GM12878 (cell line): ENCODE data around the gene LAP3. TPM values are rescaled to one million over a fixed set of nuclear protein-coding genes. Genes with fewer than 3 reads are reported as not detected.

Experiments
- ATAC-seq: fragments of 200-7000 bp; cut with Tn5 transposase; 3 replicates; pipeline ENCODE4 v1.9.1; 2020; ENCODE audit warnings: mild to moderate bottlenecking, moderate library complexity
- BruUV-seq: library from RNA; stranded (reverse); fragments of 400-500 nt; replicated peaks from 2 replicates; lab custom pipeline; 2021; lab: Mats Ljungman, UMichigan
- CTCF ChIA-PET: fragments of 300-600 bp; sonication (Branson Sonifier 250); formaldehyde crosslinking; extraction: SDS; loops from one replicate; lab custom pipeline; 2021; ENCODE audit warnings: inconsistent platforms; lab: Yijun Ruan, JAX
- POLR2A ChIA-PET: fragments of 350-600 bp; formaldehyde crosslinking; extraction: SDS; loops from one replicate; lab custom pipeline; 2021; ENCODE audit warnings: inconsistent platforms; lab: Charles Lee
- RAD21 ChIA-PET: fragments of 300-600 bp; sonication (Branson Sonifier 250); formaldehyde crosslinking; loops from one replicate; lab custom pipeline; 2023; ENCODE audit warnings: antibody characterized with exemption; ENCODE audit not compliant: unreplicated experiment; lab: Charles Lee
- SMC1A ChIA-PET: fragments of 300-600 bp; sonication (Branson Sonifier 250); formaldehyde crosslinking; loops from one replicate; lab custom pipeline; 2023; ENCODE audit not compliant: unreplicated experiment, uncharacterized antibody; lab: Charles Lee
- DNase-seq: peaks from one replicate; pipeline ENCODE4 v3.0.0-alpha.2; 2011; ENCODE audit warnings: low read depth, low spot score
- FAIRE-seq: peaks from 3 replicates; lab custom pipeline; 2011; peaks lifted over from hg19 to GRCh38; lab: Jason Lieb, UNC
- H2AFZ ChIP-seq: 2 replicates; pipeline ENCODE4 v1.6.0; 2011; ENCODE audit warnings: low read depth, low read length, control low read depth; ENCODE audit not compliant: control insufficient read depth
- H3K27ac ChIP-seq: 2 replicates; pipeline ENCODE4 v1.5.1; 2011; ENCODE audit warnings: control low read depth; ENCODE audit not compliant: control insufficient read depth, insufficient read depth
- H3K27me3 ChIP-seq, 2 experiments: replicated peaks in 1 of 2; 2 replicates each; pipeline versions ENCODE4 v1.6.0 to v1.6.1; 2011; ENCODE audit warnings: low read length in 1 of 2; ENCODE audit not compliant: control insufficient read depth in 2 of 2, insufficient read depth in 2 of 2
- H3K36me3 ChIP-seq, 2 experiments: 2 replicates each; pipeline ENCODE4 v1.5.1; 2011; ENCODE audit warnings: low read length in 1 of 2; ENCODE audit not compliant: control insufficient read depth in 2 of 2, insufficient read depth in 2 of 2
- H3K4me1 ChIP-seq: 2 replicates; pipeline ENCODE4 v1.6.1; 2011; ENCODE audit warnings: mild to moderate bottlenecking, low read length, moderate library complexity, mixed read lengths; ENCODE audit not compliant: control insufficient read depth, insufficient read depth
- H3K4me2 ChIP-seq: 2 replicates; pipeline ENCODE4 v1.6.0; 2011; ENCODE audit warnings: control low read depth; ENCODE audit not compliant: control insufficient read depth, insufficient read depth
- H3K4me3 ChIP-seq: fragments of 200-600 bp; sonication (generic); 2 replicates; pipeline ENCODE4 v1.5.1; 2016
- H3K79me2 ChIP-seq: 2 replicates; pipeline ENCODE4 v1.6.0; 2011; ENCODE audit warnings: low read length; ENCODE audit not compliant: control insufficient read depth, insufficient read depth
- H3K9ac ChIP-seq: 2 replicates; pipeline ENCODE4 v1.8.0; 2011; ENCODE audit warnings: low read length, control low read depth, mixed read lengths; ENCODE audit not compliant: control insufficient read depth, insufficient read depth
- H3K9me3 ChIP-seq: replicated peaks from 3 replicates; pipeline ENCODE4 v1.5.1; 2011; ENCODE audit warnings: mild to moderate bottlenecking, low read length; ENCODE audit not compliant: control insufficient read depth, insufficient read depth
- H4K20me1 ChIP-seq: 2 replicates; pipeline ENCODE4 v1.6.0; 2011; ENCODE audit not compliant: control insufficient read depth, insufficient read depth
- BACH1 ChIP-seq: fragments of 450-650 bp; IDR thresholded peaks from 2 replicates; pipeline ENCODE4 v1.6.1; 2017; ENCODE audit warnings: mild to moderate bottlenecking, borderline replicate concordance
- CREM ChIP-seq: IDR thresholded peaks from 2 replicates; pipeline ENCODE4 v1.6.1; 2014; ENCODE audit warnings: antibody characterized with exemption, low read depth
- ETV6 ChIP-seq, 2 experiments: fragments of 450-650 bp in 1 of 2; IDR thresholded peaks in 1 of 2; conservative IDR thresholded peaks in 1 of 2; 2 replicates each; pipeline ENCODE4 v1.6.1; 2014; ENCODE audit warnings: antibody characterized with exemption in 1 of 2, borderline replicate concordance in 1 of 2, low read depth in 1 of 2, mild to moderate bottlenecking in 1 of 2, moderate library complexity in 1 of 2
- HDAC2 ChIP-seq: fragments of 200-600 bp; sonication (generic); IDR thresholded peaks from 2 replicates; pipeline ENCODE4 v1.6.1; 2017
- HDGF ChIP-seq: fragments of 450-650 bp; IDR thresholded peaks from 2 replicates; pipeline ENCODE4 v1.6.1; 2016; ENCODE audit warnings: antibody characterized with exemption
- IKZF2 ChIP-seq, 2 experiments: fragments of 450-650 bp; IDR thresholded peaks; 2 replicates each; pipeline ENCODE4 v1.6.1; 2017; ENCODE audit warnings: mild to moderate bottlenecking in 2 of 2, moderate library complexity in 2 of 2
- MEF2A ChIP-seq: IDR thresholded peaks from 2 replicates; pipeline ENCODE4 v1.6.1; 2011; ENCODE audit warnings: low read depth, mild to moderate bottlenecking, low read length, moderate library complexity; ENCODE audit not compliant: insufficient read depth
- MTA2 ChIP-seq: fragments of 450-650 bp; IDR thresholded peaks from 2 replicates; pipeline ENCODE4 v1.6.1; 2016; ENCODE audit warnings: low read depth, mild to moderate bottlenecking, moderate library complexity
- MYC ChIP-seq: IDR thresholded peaks from 2 replicates; pipeline ENCODE4 v1.6.1; 2011; ENCODE audit warnings: mild to moderate bottlenecking, low read length, moderate library complexity, inconsistent platforms; ENCODE audit not compliant: insufficient read depth, insufficient replicate concordance, insufficient read length, severe bottlenecking
- NR2C1 ChIP-seq: fragments of 450-650 bp; IDR thresholded peaks from 2 replicates; pipeline ENCODE4 v1.6.1; 2017; ENCODE audit warnings: antibody characterized with exemption, mild to moderate bottlenecking, moderate library complexity
- RBBP5 ChIP-seq: fragments of 200-600 bp; sonication (generic); conservative IDR thresholded peaks from 2 replicates; pipeline ENCODE4 v1.6.1; 2016
- STAT1 ChIP-seq: fragments of 450-650 bp; conservative IDR thresholded peaks from 2 replicates; pipeline ENCODE4 v1.6.1; 2014; ENCODE audit warnings: antibody characterized with exemption, mild to moderate bottlenecking
- SUZ12 ChIP-seq: fragments of 200-600 bp; sonication (generic); IDR thresholded peaks from one replicate; pipeline ENCODE4 v1.6.1; 2018; ENCODE audit warnings: antibody characterized with exemption, mild to moderate bottlenecking; ENCODE audit not compliant: unreplicated experiment
- TCF12 ChIP-seq: IDR thresholded peaks from 2 replicates; pipeline ENCODE4 v1.6.1; 2011; ENCODE audit warnings: low read depth, mild to moderate bottlenecking, low read length
- TCF3 ChIP-seq: IDR thresholded peaks from 2 replicates; pipeline ENCODE4 v1.6.1; 2012; ENCODE audit warnings: low read depth, mild to moderate bottlenecking, low read length, borderline replicate concordance; ENCODE audit not compliant: insufficient read depth
- ZNF274 ChIP-seq: IDR thresholded peaks from one replicate; pipeline ENCODE4 v1.8.0; 2011; ENCODE audit not compliant: insufficient read length, insufficient read depth
- ZZZ3 ChIP-seq: IDR thresholded peaks from 2 replicates; pipeline ENCODE4 v1.6.1; 2011; ENCODE audit warnings: low read depth; ENCODE audit not compliant: control insufficient read depth, insufficient read length
- WGBS: methylation state at CpG from one replicate; pipeline ENCODE4 v1.1.6; 2016; ENCODE audit warnings: low lambda C conversion rate; ENCODE audit not compliant: insufficient replicate concordance, insufficient coverage; ENCODE audit errors: missing lambda C conversion rate; 5-methylcytosine and 5-hydroxymethylcytosine counted together
- in situ Hi-C: fragments of 300-500 bp; cut with MboI; formaldehyde crosslinking; loops from 9 replicates; pipeline ENCODE4 v1.14.3; 2018; ENCODE audit warnings: mixed read lengths
- intact Hi-C: fragments of 100-400 bp; cut with micrococcal nuclease; formaldehyde crosslinking; loops from one replicate; pipeline ENCODE4 v1.14.2; 2022; ENCODE audit not compliant: unreplicated experiment
- polyA plus RNA-seq, 11 experiments: library from polyadenylated mRNA; depleted of rRNA in 4 of 11; unstranded in 6 of 11; stranded (reverse) in 5 of 11; fragments of >200 nt; fragmentation: Nextera tagmentation in 4 of 11; fragmentation: Illumina TruSeq in 1 of 11; extraction: Ambion mirVana in 4 of 11; extraction: Trizol in 1 of 11; gene quantifications; 1 replicate in 1 of 11; 2 replicates in 10 of 11; pipeline versions ENCODE4 v1.2.1 to v1.2.3, GENCODE V29; 2011 to 2016; ENCODE audit warnings: inconsistent platforms in 2 of 11, missing spikeins in 2 of 11, low read depth in 1 of 11
- total RNA-seq, 4 experiments: library from RNA; depleted of rRNA in 3 of 4; stranded (reverse); fragments of >200 nt in 3 of 4; fragmentation: Illumina TruSeq in 1 of 4; extraction: Trizol in 1 of 4; gene quantifications; 2 replicates each; pipeline versions ENCODE4 v1.2.1 to v1.2.3, GENCODE V29; 2013 to 2021
- TF ChIP-seq, protein P1 (sequence below): IDR thresholded peaks from 2 replicates; pipeline ENCODE4 v1.6.1; 2011; ENCODE audit warnings: borderline replicate concordance, low read depth, mild to moderate bottlenecking, moderate library complexity, mixed read lengths, low read length; ENCODE audit not compliant: insufficient read depth; ENCODE audit errors: extremely low read length
- TF ChIP-seq, protein P2 (sequence below): IDR thresholded peaks from 2 replicates; pipeline ENCODE4 v1.6.1; 2012; ENCODE audit warnings: low read depth, low read length, improper control_type of control experiment
- TF ChIP-seq, protein P3 (sequence below): fragments of 150-350 bp; IDR thresholded peaks from 2 replicates; pipeline ENCODE4 v1.6.1; 2016; ENCODE audit warnings: low read depth, low read length

The LAP3 gene
- total and polyA plus RNA-seq, 10 of the 15 experiments (the other 5 are each of a cell fraction or from before 2014, with no cell fraction given), result 134 to 249 (median 204) TPM

DNA sequence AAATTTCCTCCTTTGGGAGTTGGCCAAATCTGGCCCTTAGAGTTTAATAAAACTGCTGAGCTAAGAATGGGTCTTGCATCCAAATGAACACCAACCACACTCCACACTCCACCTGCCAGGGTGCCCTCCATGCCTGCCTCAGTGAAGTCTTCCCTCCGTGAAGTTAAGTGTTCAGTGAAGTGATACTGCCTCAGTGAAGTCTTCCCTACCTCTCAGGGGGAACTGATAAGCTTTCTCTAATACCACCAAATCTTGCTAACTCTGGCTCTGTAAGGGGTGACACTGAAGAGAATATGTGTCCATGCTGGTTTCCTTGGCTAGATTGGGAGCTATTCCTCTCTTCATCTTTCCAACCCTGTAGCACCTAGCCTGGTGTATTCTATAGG is 65.4 kb downstream of the LAP3 start (continued):
- TF ChIP-seq BACH1 (no peak), CREM (no peak), NR2C1 (no peak), SUZ12 (no peak), STAT1 (no peak)
- TF ChIP-seq, all 136 proteins: peak for 0

DNA sequence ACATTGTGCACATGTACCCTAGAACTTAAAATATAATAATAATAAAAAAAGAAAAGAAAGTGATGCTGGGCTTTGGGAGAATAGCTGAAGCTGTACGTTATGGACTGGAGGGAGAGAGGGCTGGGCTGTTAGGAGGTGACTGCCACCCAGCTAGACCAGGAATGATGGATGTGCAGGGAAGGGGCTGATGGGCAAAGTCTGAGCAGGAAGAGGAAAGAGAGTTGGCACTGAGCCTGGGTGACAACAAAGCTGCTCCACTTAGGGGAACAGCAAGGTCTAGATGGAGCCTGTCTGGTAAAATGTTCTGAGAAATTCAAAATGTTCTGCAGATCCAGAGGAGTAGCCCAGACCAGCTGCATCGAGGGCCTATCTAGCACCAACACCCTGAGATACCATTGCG is 69.7 kb downstream of the LAP3 start:
- Histone ChIP-seq H3K4me1 (no peaks in the 10 kb centered on the region), H3K9me3 (no peaks in the 10 kb centered on the region; the same call in 2 of the 3 replicates), H2AFZ (no peak overlapping the region), H4K20me1 (no peaks in the 10 kb centered on the region), H3K4me2 (no peak overlapping the region), H3K27me3 (no peaks in the 10 kb centered on the region), H3K36me3 (no peaks in the 10 kb centered on the region), H3K9ac (no peak overlapping the region), H3K79me2 (no peaks in the 10 kb centered on the region), H3K27ac (no peak overlapping the region), H3K4me3 (no peak overlapping the region)
- 64% methylated on average over 3 of the region's 3 CpGs for WGBS
- RAD21 ChIA-PET, result no interaction called here
- FAIRE-seq (no peak), ATAC-seq (no peak), DNase-seq (no peak)
- BruUV-seq, result no TSS peak
- SMC1A ChIA-PET, result interaction anchor here (1.2 kb wide), 1 partner anchor 98 kb away, joined by 3 read pairs; no protein-coding TSS in a partner anchor
- in situ Hi-C loops, result no loop called here
- CTCF ChIA-PET, result interaction anchor here (0.8 kb wide), 1 partner anchor 11 kb away, joined by 3 read pairs; no protein-coding TSS in a partner anchor
- POLR2A ChIA-PET, result no interaction called here
- intact Hi-C loops, result no loop called here
- TF ChIP-seq MTA2 (no peak), SUZ12 (no peak), IKZF2 (IDR thresholded peaks at IDR 0.05) (no peak), MEF2A (no peak), ZNF274 (no peak), TCF12 (no peak), MYC (no peak), TCF3 (no peak), HDGF (no peak), ZZZ3 (no peak), ETV6 (conservative IDR thresholded peaks at IDR 0.05 in 1 of 2, IDR thresholded peaks at IDR 0.05 in 1 of 2; ENCODE audit: borderline replicate concordance in 1 of 2, low read depth in 1 of 2) (no peak), HDAC2 (no peak), RBBP5 (no peak)
- TF ChIP-seq, protein P1, sequence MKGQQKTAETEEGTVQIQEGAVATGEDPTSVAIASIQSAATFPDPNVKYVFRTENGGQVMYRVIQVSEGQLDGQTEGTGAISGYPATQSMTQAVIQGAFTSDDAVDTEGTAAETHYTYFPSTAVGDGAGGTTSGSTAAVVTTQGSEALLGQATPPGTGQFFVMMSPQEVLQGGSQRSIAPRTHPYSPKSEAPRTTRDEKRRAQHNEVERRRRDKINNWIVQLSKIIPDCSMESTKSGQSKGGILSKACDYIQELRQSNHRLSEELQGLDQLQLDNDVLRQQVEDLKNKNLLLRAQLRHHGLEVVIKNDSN, result no peak
- TF ChIP-seq, protein P2, sequence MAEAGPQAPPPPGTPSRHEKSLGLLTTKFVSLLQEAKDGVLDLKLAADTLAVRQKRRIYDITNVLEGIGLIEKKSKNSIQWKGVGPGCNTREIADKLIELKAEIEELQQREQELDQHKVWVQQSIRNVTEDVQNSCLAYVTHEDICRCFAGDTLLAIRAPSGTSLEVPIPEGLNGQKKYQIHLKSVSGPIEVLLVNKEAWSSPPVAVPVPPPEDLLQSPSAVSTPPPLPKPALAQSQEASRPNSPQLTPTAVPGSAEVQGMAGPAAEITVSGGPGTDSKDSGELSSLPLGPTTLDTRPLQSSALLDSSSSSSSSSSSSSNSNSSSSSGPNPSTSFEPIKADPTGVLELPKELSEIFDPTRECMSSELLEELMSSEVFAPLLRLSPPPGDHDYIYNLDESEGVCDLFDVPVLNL, result no peak
- TF ChIP-seq, protein P3, sequence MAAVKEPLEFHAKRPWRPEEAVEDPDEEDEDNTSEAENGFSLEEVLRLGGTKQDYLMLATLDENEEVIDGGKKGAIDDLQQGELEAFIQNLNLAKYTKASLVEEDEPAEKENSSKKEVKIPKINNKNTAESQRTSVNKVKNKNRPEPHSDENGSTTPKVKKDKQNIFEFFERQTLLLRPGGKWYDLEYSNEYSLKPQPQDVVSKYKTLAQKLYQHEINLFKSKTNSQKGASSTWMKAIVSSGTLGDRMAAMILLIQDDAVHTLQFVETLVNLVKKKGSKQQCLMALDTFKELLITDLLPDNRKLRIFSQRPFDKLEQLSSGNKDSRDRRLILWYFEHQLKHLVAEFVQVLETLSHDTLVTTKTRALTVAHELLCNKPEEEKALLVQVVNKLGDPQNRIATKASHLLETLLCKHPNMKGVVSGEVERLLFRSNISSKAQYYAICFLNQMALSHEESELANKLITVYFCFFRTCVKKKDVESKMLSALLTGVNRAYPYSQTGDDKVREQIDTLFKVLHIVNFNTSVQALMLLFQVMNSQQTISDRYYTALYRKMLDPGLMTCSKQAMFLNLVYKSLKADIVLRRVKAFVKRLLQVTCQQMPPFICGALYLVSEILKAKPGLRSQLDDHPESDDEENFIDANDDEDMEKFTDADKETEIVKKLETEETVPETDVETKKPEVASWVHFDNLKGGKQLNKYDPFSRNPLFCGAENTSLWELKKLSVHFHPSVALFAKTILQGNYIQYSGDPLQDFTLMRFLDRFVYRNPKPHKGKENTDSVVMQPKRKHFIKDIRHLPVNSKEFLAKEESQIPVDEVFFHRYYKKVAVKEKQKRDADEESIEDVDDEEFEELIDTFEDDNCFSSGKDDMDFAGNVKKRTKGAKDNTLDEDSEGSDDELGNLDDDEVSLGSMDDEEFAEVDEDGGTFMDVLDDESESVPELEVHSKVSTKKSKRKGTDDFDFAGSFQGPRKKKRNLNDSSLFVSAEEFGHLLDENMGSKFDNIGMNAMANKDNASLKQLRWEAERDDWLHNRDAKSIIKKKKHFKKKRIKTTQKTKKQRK, result no peak
